HG02970 (cell line): ENCODE measurements around the gene PTPRN2.
"Not testable (repeated sequence)": the region's sequence is repeated elsewhere in the genome, so short reads cannot be mapped to it uniquely, and the experiment has no call there.

Source experiments
- ATAC-seq: cut with Tn5 transposase; IDR thresholded peaks from one replicate; pipeline ENCODE4 v1.9.1; 2021; ENCODE audit warnings: mild to moderate bottlenecking, moderate library complexity, moderate number of reproducible peaks; ENCODE audit not compliant: unreplicated experiment, low FRiP score

PTPRN2 gene

GRCh38 chr7:158343936-158344455 is 243.6 kb downstream of the PTPRN2 start:
- no peak for ATAC-seq

DNA sequence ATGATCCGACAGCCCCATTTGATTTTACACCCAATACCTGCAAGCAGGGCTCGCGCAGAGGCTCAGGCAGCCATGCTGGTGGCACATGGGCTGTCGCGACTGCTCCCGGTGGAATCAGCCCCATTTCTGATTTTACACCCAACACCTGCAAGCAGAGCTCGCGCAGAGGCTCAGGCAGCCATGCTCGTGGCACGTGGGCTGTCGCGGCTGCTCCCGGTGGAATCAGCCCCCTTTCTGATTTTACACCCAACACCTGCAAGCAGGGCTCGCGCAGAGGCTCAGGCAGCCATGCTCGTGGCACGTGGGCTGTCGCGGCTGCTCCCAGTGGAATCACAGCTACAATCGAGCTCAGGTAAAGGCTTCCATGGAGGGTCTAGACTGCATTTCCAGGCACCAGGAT is 244.1 kb downstream of the PTPRN2 start:
- no peak for ATAC-seq

DNA sequence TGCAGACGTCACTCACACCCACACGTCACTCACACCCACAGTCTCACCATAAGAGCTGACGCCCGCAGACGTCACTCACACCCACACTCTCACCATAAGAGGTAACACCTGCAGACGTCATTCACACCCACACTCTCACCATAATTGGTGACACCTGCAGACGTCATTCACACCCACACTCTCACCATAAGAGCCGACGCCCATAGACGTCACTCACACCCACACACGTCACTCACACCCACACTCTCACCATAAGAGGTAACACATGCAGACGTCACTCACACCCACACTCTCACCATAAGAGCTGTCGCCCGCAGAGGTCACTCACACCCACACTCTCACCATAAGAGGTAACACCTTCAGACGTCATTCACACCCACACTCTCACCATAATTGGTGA is 246.5 kb downstream of the PTPRN2 start:
- ATAC-seq = not testable (repeated sequence)

- not testable (repeated sequence) for ATAC-seq
These were observed 250.7 kb downstream of the PTPRN2 start for GRCh38 chr7:158336952-158337351.

DNA sequence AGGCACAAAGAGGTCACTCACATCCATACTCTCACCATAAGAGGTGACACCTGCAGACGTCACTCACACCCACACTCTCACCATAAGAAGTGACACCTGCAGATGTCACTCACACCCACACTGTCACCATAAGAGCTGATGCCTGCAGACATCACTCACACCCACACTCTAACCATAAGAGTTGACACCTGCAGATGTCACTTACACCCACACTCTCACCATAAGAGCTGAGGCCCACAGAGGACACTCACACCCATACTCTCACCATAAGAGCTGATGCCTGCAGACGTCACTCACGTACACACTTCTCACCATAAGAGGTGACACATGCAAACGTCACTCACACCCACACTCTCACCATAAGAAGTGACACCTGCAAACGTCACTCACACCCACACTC is 255.1 kb downstream of the PTPRN2 start:
- not testable (repeated sequence) for ATAC-seq

DNA sequence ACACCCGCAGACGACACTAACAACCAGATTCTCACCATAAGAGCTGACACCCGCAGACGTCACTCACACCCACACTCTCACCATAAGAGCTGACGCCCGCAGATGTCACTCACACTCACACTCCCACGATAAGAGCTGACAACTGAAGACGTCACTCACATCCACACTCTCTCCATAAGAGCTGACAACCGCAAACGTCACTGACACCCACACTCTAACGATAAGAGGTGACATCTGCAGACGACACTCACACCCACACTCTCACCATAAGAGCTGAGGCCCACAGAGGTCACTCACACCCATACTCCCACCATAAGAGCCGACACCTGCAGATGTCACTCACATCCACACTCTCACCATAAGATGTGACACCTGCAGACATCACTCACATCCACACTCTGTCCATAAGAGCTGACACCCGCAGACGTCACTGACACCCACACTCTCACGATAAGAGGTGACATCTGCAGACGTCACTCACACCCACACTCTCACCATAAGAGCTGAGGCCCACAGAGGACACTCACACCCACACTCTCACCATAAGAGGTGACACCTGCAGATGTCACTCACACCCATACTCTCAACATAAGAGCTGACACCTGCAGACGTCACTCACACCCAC is 255.7 kb downstream of the PTPRN2 start:
- ATAC-seq = not testable (repeated sequence)

DNA sequence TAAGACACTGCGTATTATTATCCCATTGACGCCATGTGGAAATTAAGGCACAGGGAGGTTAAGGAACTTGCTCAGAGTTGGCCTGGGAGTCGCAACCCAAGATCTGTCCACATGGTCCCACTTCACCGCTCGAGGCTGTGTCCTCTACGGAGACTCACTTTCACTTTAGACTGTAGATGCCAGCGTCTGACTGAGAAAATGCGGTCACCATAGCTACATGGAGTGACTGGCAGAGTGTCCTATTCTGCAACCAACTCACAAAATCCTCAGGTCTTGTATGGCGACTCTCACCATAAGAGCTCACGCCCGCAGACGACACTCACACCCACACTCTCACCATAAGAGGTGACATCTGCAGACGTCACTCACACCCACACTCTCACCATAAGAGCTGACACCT is 257.9 kb downstream of the PTPRN2 start:
- no peak for ATAC-seq

- ATAC-seq = no peak
These were observed 258.5 kb downstream of the PTPRN2 start for GRCh38 chr7:158329014-158329610.

GRCh38 chr7:158328376-158329013 is 259.1 kb downstream of the PTPRN2 start:
- no peak for ATAC-seq

GRCh38 chr7:158327571-158328180 is 259.9 kb downstream of the PTPRN2 start:
- ATAC-seq = no peak

DNA sequence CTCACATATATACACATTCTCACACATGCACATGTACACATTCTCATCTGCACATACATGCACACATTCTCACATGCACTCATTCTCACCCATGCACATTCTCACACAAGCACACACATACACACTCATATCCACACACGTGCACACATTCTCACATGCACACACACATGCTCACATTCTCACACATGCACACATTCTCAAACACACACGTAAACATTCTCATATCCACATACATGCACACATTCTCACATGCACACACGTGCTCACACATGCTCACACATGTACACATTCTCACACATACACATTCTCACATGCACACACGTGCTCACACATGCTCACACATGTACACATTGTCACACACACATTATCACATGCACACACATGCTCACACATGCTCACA is 260.6 kb downstream of the PTPRN2 start:
- ATAC-seq = no peak

DNA sequence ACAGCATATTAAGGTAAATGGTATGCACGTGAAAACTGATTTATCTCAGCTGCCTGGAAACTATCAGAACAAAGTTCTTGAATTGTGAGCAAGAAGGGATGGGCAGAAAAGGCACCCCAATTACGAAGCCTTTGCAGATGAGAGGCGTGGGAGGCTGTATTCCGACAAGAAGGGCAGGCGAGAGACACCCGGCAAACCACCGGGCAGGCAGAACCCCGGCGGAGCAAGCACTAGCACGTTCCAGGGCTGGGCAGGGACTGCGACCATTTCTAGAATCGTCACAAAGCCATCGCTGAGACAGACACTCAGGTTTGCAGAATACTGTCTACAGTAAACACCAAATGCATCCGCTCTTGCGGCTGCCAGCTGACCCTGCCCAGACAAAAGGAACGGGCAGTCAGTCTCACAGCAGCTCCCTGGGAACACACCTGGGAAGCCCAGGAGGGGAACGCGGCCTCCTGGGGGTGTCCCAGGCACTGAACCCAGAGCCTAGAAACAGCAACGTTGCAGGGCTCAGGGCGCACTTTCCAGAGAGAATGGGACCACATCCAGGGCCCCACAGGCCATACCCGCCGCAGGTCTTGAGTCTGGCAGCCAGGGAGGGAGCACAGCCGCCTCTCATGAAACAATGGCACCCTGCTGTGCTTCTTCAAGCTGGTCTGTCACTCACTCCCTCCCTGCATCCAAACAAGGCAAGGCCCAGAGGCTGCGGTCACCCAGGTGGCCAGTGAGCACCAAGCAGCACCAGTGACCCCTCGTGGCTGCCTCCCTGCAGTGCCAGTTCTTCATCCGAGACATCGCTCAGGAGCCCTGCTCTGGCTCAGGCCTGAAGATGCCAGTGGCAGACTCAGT is 261.9 kb downstream of the PTPRN2 start:
- ATAC-seq = no peak

DNA sequence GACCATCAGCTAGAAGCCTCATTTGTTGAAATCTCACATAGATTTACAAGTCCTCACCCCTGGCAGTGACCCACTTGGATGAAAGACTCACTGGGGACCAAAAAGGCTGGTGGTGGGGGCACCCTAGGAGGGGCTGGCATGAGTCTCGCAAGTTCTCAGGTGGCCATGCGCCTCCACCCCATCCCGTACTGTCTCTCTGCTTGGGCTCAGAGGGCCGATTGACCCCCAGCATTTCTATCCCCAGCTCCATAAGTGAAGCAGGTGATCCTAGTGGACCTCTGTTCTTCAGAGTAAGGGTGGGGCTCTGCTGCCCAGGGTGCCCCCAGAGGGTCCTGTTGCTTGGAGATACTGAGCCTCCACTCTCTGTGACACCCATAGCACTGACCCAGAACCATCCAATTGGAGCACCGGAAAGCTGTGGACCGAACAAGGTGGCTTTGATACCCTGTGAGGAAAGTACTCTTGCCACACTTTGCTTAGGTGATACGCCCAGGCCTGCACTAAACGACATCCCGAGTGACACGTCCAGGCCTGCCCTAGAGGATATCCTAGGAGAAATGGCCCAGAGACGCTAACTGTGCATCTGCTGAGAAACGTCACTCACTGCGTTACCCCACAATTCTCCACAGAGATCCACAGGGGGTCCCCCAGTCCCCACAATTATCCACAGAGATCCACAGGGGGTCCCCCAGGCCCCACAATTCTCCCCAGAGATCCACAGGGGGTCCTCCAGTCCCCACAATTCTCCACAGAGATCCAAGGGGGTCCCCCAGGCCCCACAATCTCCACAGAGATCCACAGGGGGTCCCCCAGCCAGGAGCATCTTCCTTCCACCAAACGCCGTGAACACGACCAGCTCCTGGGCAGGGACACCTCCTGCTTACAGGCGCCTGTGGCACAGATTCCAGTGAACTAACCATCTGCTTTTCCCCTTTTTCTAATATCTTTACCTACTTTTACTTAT is 262.9 kb downstream of the PTPRN2 start:
- no peak for ATAC-seq

GRCh38 chr7:158323741-158324396 is 263.8 kb downstream of the PTPRN2 start:
- ATAC-seq = no peak

DNA sequence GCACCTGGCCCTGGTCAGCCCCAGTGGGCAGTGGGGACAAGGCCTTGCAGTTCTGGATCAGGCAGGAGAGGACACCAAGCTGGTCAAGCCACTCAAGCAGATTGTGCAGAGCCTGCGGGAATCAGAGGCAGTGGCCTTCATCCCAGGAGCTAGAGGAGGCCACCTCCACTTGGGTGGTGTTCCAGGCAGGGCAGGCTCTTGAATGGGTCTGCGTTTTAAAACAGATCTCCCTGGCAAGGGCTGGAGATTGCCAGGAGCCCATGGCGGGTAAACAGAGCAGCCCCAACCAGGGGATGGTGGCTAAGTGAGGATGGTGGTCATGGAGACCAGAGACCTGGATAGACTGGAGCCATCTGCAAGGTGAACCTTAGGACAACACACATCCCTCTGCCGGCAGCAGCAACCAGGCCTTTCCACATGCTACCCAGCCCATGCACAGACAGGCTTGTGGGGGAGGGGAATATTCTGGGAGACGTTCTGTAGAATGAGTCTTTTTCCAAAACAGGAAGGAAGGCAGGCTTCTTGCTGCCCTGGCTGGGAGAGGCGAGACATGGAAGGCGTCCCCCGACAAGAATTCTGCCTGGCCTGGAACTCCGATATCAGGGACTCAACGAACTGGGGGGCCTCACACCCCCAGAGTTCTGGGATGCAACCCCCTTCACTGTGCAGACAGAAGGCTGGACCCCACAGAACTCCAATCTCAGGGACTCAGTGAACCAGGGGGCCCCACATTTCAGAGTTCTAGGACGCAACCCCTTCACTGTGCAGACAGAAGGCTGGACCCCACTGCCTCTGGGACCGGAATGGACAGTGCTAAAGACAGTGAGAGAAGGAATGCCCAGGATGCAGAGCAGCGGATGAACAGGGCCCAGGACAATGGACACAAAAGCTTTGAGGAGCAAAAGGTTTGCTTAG is 264.8 kb downstream of the PTPRN2 start:
- no peak for ATAC-seq

- no peak for ATAC-seq
These were observed 265.5 kb downstream of the PTPRN2 start for GRCh38 chr7:158321936-158322615.

GRCh38 chr7:158321056-158321700 is 266.4 kb downstream of the PTPRN2 start:
- ATAC-seq = no peak
